Measurements from ENCODE around the gene HAUS2.

- TF ChIP-seq CTCF (IDR thresholded peaks at IDR 0.05): no peak
- no peak for TF ChIP-seq ZFX (IDR thresholded peaks at IDR 0.05; ENCODE audit: borderline replicate concordance)
Measured at GRCh38 chr15:42594095-42594494, 45.5 kb downstream of the HAUS2 start.
